BE2C (cell line): ENCODE measurements around the gene TIMD4. TPM values are rescaled to one million over a fixed set of nuclear protein-coding genes. Genes with fewer than 3 reads are reported as not detected.

ENCODE experiments used
- DNase-seq: peaks from one replicate; pipeline ENCODE4 v3.0.0-alpha.2; 2020
- H3K27me3 ChIP-seq: fragments of 250-450 bp; sonication (Bioruptor Pico); 2 replicates; pipeline ENCODE4 v1.5.1; 2020; ENCODE audit warnings: mild to moderate bottlenecking
- H3K36me3 ChIP-seq: fragments of 250-450 bp; sonication (Bioruptor Pico); 2 replicates; pipeline ENCODE4 v1.5.1; 2020; ENCODE audit warnings: mild to moderate bottlenecking
- H3K4me1 ChIP-seq: fragments of 250-450 bp; sonication (Bioruptor Pico); 2 replicates; pipeline ENCODE4 v1.5.1; 2020
- H3K4me3 ChIP-seq: 2 replicates; pipeline ENCODE4 v1.5.1; 2011; ENCODE audit warnings: low read depth, low read length
- H3K9me3 ChIP-seq: fragments of 250-450 bp; sonication (Bioruptor Pico); 2 replicates; pipeline ENCODE4 v1.5.1; 2020
- CTCF ChIP-seq: IDR thresholded peaks from 2 replicates; pipeline ENCODE4 v1.5.1; 2012; ENCODE audit warnings: mild to moderate bottlenecking, low read depth, low read length
- polyA plus RNA-seq: library from polyadenylated mRNA; unstranded; fragments of >200 nt; gene quantifications from one replicate; pipeline ENCODE4 v1.2.1, GENCODE V29; 2012; ENCODE audit warnings: low read depth, missing spikeins; ENCODE audit not compliant: insufficient read length, insufficient read depth

The TIMD4 gene
- polyA plus RNA-seq, result not detected

GRCh38 chr5:156963125-156963524 is at the start of gene TIMD4:
Gene TIMD4 (minus strand): TSS chr5:156963226. CDS start chr5:156963198, 28 bp downstream.
- no peak for DNase-seq
- H3K4me3 ChIP-seq, result no peak within 1 kb of the TSS
- no peaks in the 10 kb centered on the region for H3K9me3 ChIP-seq
- no peaks in the 10 kb centered on the region for H3K4me1 ChIP-seq
- TF ChIP-seq CTCF, result no peak
- no peaks in the 10 kb centered on the region for H3K27me3 ChIP-seq
- no peaks in the 10 kb centered on the region for H3K36me3 ChIP-seq

GRCh38 chr5:157006262-157006661 is 43.2 kb upstream of the TIMD4 start:
- no peak for DNase-seq
- no peak for TF ChIP-seq CTCF
- H3K27me3 ChIP-seq, result no peaks in the 10 kb centered on the region
- H3K9me3 ChIP-seq, result no peaks in the 10 kb centered on the region
- no peaks in the 10 kb centered on the region for H3K36me3 ChIP-seq
- no peak overlapping the region for H3K4me3 ChIP-seq
- no peaks in the 10 kb centered on the region for H3K4me1 ChIP-seq

GRCh38 chr5:157004893-157005551 is 42.0 kb upstream of the TIMD4 start:
- TF ChIP-seq CTCF, result no peak
- no peaks in the 10 kb centered on the region for H3K9me3 ChIP-seq
- no peaks in the 10 kb centered on the region for H3K27me3 ChIP-seq
- DNase-seq, result no peak
- H3K36me3 ChIP-seq, result no peaks in the 10 kb centered on the region
- no peaks in the 10 kb centered on the region for H3K4me1 ChIP-seq
- no peak overlapping the region for H3K4me3 ChIP-seq

- Histone ChIP-seq H3K27me3 (no peaks in the 10 kb centered on the region), H3K4me1 (no peaks in the 10 kb centered on the region), H3K9me3 (no peaks in the 10 kb centered on the region), H3K4me3 (no peak overlapping the region), H3K36me3 (no peaks in the 10 kb centered on the region)
- TF ChIP-seq CTCF, result no peak
- DNase-seq, result no peak
Measured at GRCh38 chr5:156991714-156992113, 28.7 kb upstream of the TIMD4 start.

- Histone ChIP-seq H3K27me3 (no peaks in the 10 kb centered on the region), H3K9me3 (no peaks in the 10 kb centered on the region), H3K4me3 (no peak overlapping the region), H3K36me3 (no peaks in the 10 kb centered on the region), H3K4me1 (no peaks in the 10 kb centered on the region)
- TF ChIP-seq CTCF, result no peak
- DNase-seq, result no peak
Measured at GRCh38 chr5:156984064-156984463, 21.0 kb upstream of the TIMD4 start.

- H3K27me3 ChIP-seq, result no peaks in the 10 kb centered on the region
- no peaks in the 10 kb centered on the region for H3K4me1 ChIP-seq
- no peak overlapping the region for H3K4me3 ChIP-seq
- H3K36me3 ChIP-seq, result no peaks in the 10 kb centered on the region
- H3K9me3 ChIP-seq, result no peaks in the 10 kb centered on the region
- no peak for TF ChIP-seq CTCF
- no peak for DNase-seq
Measured at GRCh38 chr5:156981481-156981880, 18.5 kb upstream of the TIMD4 start.
